GM19193 (cell line): ENCODE results near the gene LAMA3.

ENCODE experiments used
- POLR2A ChIP-seq: IDR thresholded peaks from 4 replicates; pipeline ENCODE4 v1.6.1; 2011; ENCODE audit not compliant: insufficient read depth, insufficient read length; ENCODE audit errors: extremely low read depth

Gene LAMA3

GRCh38 chr18:23852236-23853045 lies 163.2 kb downstream of the LAMA3 start:
- no peak for TF ChIP-seq POLR2A

GRCh38 chr18:23853448-23854195 lies 164.4 kb downstream of the LAMA3 start:
- no peak for TF ChIP-seq POLR2A

GRCh38 chr18:23855721-23856120 lies 166.5 kb downstream of the LAMA3 start:
- no peak for TF ChIP-seq POLR2A

- TF ChIP-seq POLR2A = no peak
These were observed 167.4 kb downstream of the LAMA3 start for GRCh38 chr18:23856466-23857163.

GRCh38 chr18:23857164-23857552 lies 167.9 kb downstream of the LAMA3 start:
- TF ChIP-seq POLR2A = no peak

GRCh38 chr18:23857756-23858155 lies 168.5 kb downstream of the LAMA3 start:
- no peak for TF ChIP-seq POLR2A

GRCh38 chr18:23859466-23860336 lies 170.4 kb downstream of the LAMA3 start:
- TF ChIP-seq POLR2A = no peak

GRCh38 chr18:23861326-23861725 lies 172.1 kb downstream of the LAMA3 start:
- TF ChIP-seq POLR2A = no peak

- TF ChIP-seq POLR2A = no peak
These were observed 172.7 kb downstream of the LAMA3 start for GRCh38 chr18:23861805-23862470.

GRCh38 chr18:23864624-23865023 lies 175.4 kb downstream of the LAMA3 start:
- no peak for TF ChIP-seq POLR2A

- TF ChIP-seq POLR2A = no peak
These were observed 177.8 kb downstream of the LAMA3 start for GRCh38 chr18:23867006-23867405.

- TF ChIP-seq POLR2A = no peak
These were observed 179.0 kb downstream of the LAMA3 start for GRCh38 chr18:23868136-23868785.

- no peak for TF ChIP-seq POLR2A
These were observed 181.6 kb downstream of the LAMA3 start for GRCh38 chr18:23870676-23871380.

- TF ChIP-seq POLR2A = no peak
These were observed 182.2 kb downstream of the LAMA3 start for GRCh38 chr18:23871410-23871809.
